Sigmoid colon (tissue), 7 donors: Measurements from ENCODE around the gene OXT. TPM values are rescaled to one million over a fixed set of nuclear protein-coding genes. Genes with fewer than 3 reads are reported as not detected.

Experiments
- DNase-seq: peaks from one replicate; pipeline ENCODE4 v3.0.0-alpha.2; 2019
- H3K27ac ChIP-seq, 4 donors: fragments of 200-600 bp; sonication (generic); one replicate each; pipeline ENCODE4 v1.5.1; 2016 to 2019; ENCODE audit warnings: mild to moderate bottlenecking in 1 of 4
- H3K27me3 ChIP-seq, 3 donors: fragments of 200-600 bp; sonication (generic); one replicate each; pipeline ENCODE4 v1.5.1; 2019; ENCODE audit warnings: mild to moderate bottlenecking in 1 of 3
- H3K36me3 ChIP-seq, 4 donors: fragments of 200-600 bp; sonication (generic); one replicate each; pipeline ENCODE4 v1.5.1; 2016 to 2019
- H3K4me1 ChIP-seq, 4 donors: fragments of 200-600 bp; sonication (generic); one replicate each; pipeline ENCODE4 v1.5.1; 2017 to 2019
- H3K4me3 ChIP-seq, 4 donors: fragments of 200-600 bp; sonication (generic); one replicate each; pipeline ENCODE4 v1.5.1; 2017 to 2019; ENCODE audit warnings: mild to moderate bottlenecking in 2 of 4, moderate library complexity in 1 of 4
- H3K9me3 ChIP-seq, 4 donors: fragments of 200-600 bp in 3 of 4; sonication (generic) in 3 of 4; one replicate each; pipeline versions ENCODE4 v1.5.1 to v1.6.1; 2013 to 2019
- CTCF ChIP-seq, 4 experiments: fragments of 450-650 bp in 3 of 4; fragments of 200-600 bp in 1 of 4; IDR thresholded peaks; one replicate each; pipeline ENCODE4 v1.5.1; 2016 to 2019; ENCODE audit warnings: antibody characterized with exemption in 4 of 4, mild to moderate bottlenecking in 3 of 4, moderate library complexity in 2 of 4
- EP300 ChIP-seq, 4 donors: sonication (generic); formaldehyde crosslinking; IDR thresholded peaks; one replicate each; pipeline ENCODE4 v1.6.1; 2017; ENCODE audit warnings: antibody characterized with exemption in 4 of 4
- POLR2A ChIP-seq, 2 donors: fragments of 450-650 bp; IDR thresholded peaks; one replicate each; pipeline ENCODE4 v1.6.1; 2016; ENCODE audit warnings: antibody characterized with exemption in 2 of 2, mild to moderate bottlenecking in 2 of 2, moderate library complexity in 2 of 2
- POLR2AphosphoS5 ChIP-seq, 4 donors: sonication (generic); formaldehyde crosslinking; IDR thresholded peaks; one replicate each; pipeline ENCODE4 v1.6.1; 2017; ENCODE audit warnings: antibody characterized with exemption in 4 of 4
- WGBS, 2 donors: extraction: QIAGEN DNeasy Blood & Tissue Kit; methylation state at CpG; one replicate each; pipeline ENCODE4 v1.1.7; 2013; 5-methylcytosine and 5-hydroxymethylcytosine counted together
- intact Hi-C: fragments of 100-400 bp; cut with DNase I; formaldehyde crosslinking; loops from one replicate; pipeline ENCODE4 v1.15.1; 2023
- polyA plus RNA-seq, 3 donors: library from polyadenylated mRNA; stranded (reverse); fragments of 200-250 nt; gene quantifications; one replicate each; pipeline ENCODE4 v1.2.3, GENCODE V29; 2013
- total RNA-seq, 4 donors: library from RNA; depleted of rRNA; stranded (reverse); fragments of >200 nt; gene quantifications; one replicate each; pipeline ENCODE4 v1.1.0, GENCODE V29; 2016
- donor health status: healthy with polysubstance abuse.
- donor health status: Bipolar disorder and iron deficiency.
- donor health status: healthy.

OXT gene
- total and polyA plus RNA-seq, 7 donors = 0.29 TPM; not detected in 6

- Histone ChIP-seq H3K9me3 (no peaks in the 10 kb centered on the region), H3K27me3 (no peaks in the 10 kb centered on the region), H3K36me3 (peaks cover 17 to 82% (median 37%) of the 10 kb centered on the region in 4 donors), H3K4me1 (no peaks in the 10 kb centered on the region), H3K4me3 (no peak overlapping the region), H3K27ac (no peak overlapping the region)
- TF ChIP-seq CTCF (IDR thresholded peaks at IDR 0.05) (no peak), POLR2A (IDR thresholded peaks at IDR 0.05) (no peak), EP300 (IDR thresholded peaks at IDR 0.05) (no peak), POLR2AphosphoS5 (IDR thresholded peaks at IDR 0.05) (no peak)
- intact Hi-C loops = no loop called here
- peak; percentile 9 for DNase-seq
- WGBS, 2 donors = 91 to 92% methylated on average over 3 of the region's 3 CpGs
These were observed 39.8 kb upstream of the OXT start for GRCh38 chr20:3031524-3032147.

- no peak for DNase-seq
- Histone ChIP-seq H3K36me3 (peaks cover 14 to 82% (median 38%) of the 10 kb centered on the region in 4 donors), H3K4me1 (no peaks in the 10 kb centered on the region), H3K9me3 (no peaks in the 10 kb centered on the region), H3K27ac (no peak overlapping the region), H3K4me3 (no peak overlapping the region), H3K27me3 (no peaks in the 10 kb centered on the region)
- TF ChIP-seq EP300 (IDR thresholded peaks at IDR 0.05) (no peak), CTCF (IDR thresholded peaks at IDR 0.05) (no peak), POLR2AphosphoS5 (IDR thresholded peaks at IDR 0.05) (no peak), POLR2A (IDR thresholded peaks at IDR 0.05) (no peak)
- intact Hi-C loops = no loop called here
- WGBS, 2 donors = 96 to 97% methylated on average over 8 of the region's 8 CpGs
These were observed 38.8 kb upstream of the OXT start for GRCh38 chr20:3032624-3033023.

- H3K4me3 ChIP-seq = no peak overlapping the region
These were observed 33.8 kb upstream of the OXT start for GRCh38 chr20:3037654-3038053.

GRCh38 chr20:3038454-3038853, 33.0 kb upstream of the OXT start:
- intact Hi-C loops = no loop called here
- no peaks in the 10 kb centered on the region for H3K27me3 ChIP-seq
- no peak overlapping the region for H3K4me3 ChIP-seq
- H3K36me3 ChIP-seq = peaks cover 14 to 64% (median 40%) of the 10 kb centered on the region in 4 donors
- H3K27ac ChIP-seq = no peak overlapping the region
- peak; percentile 22 for DNase-seq
- TF ChIP-seq EP300 (IDR thresholded peaks at IDR 0.05) = no peak
- TF ChIP-seq POLR2AphosphoS5 (IDR thresholded peaks at IDR 0.05) = no peak
- TF ChIP-seq CTCF (IDR thresholded peaks at IDR 0.05) = no peak
- no peak for TF ChIP-seq POLR2A (IDR thresholded peaks at IDR 0.05)
- H3K4me1 ChIP-seq = no peaks in the 10 kb centered on the region
- 86 to 88% methylated on average over 5 of the region's 5 CpGs for WGBS, 2 donors
- no peaks in the 10 kb centered on the region for H3K9me3 ChIP-seq

More at GRCh38 chr20:3037654-3038053, 33.8 kb upstream of the OXT start:
- Histone ChIP-seq H3K4me1 (no peaks in the 10 kb centered on the region), H3K27me3 (no peaks in the 10 kb centered on the region), H3K36me3 (peaks cover 14 to 70% (median 40%) of the 10 kb centered on the region in 4 donors), H3K9me3 (no peaks in the 10 kb centered on the region), H3K27ac (no peak overlapping the region)
- WGBS, 2 donors = 90 to 91% methylated on average over 3 of the region's 3 CpGs
- intact Hi-C loops = no loop called here
- peak; percentile 32 for DNase-seq
- no peak for TF ChIP-seq POLR2AphosphoS5 (IDR thresholded peaks at IDR 0.05)
- TF ChIP-seq EP300 (IDR thresholded peaks at IDR 0.05) = no peak

GRCh38 chr20:3039426-3039825, 32.0 kb upstream of the OXT start:
- H3K27me3 ChIP-seq = no peaks in the 10 kb centered on the region
- TF ChIP-seq POLR2A (IDR thresholded peaks at IDR 0.05) = no peak
- TF ChIP-seq EP300 (IDR thresholded peaks at IDR 0.05) = no peak
- no peaks in the 10 kb centered on the region for H3K4me1 ChIP-seq
- H3K4me3 ChIP-seq = no peak overlapping the region
- H3K36me3 ChIP-seq = peaks cover 14 to 61% (median 38%) of the 10 kb centered on the region in 4 donors
- no peak overlapping the region for H3K27ac ChIP-seq
- intact Hi-C loops = no loop called here
- no peaks in the 10 kb centered on the region for H3K9me3 ChIP-seq
- DNase-seq = no peak
- 79 to 80% methylated on average over 4 of the region's 4 CpGs for WGBS, 2 donors

GRCh38 chr20:3040086-3040485, 31.3 kb upstream of the OXT start:
- 94% methylated on average over 8 of the region's 8 CpGs for WGBS, 2 donors
- peaks cover 0 to 3% (median 2%) of the 10 kb centered on the region in 4 donors for H3K4me1 ChIP-seq
- TF ChIP-seq CTCF (IDR thresholded peaks at IDR 0.05) (no peak), POLR2AphosphoS5 (IDR thresholded peaks at IDR 0.05) (no peak), POLR2A (IDR thresholded peaks at IDR 0.05) (no peak), EP300 (IDR thresholded peaks at IDR 0.05) (no peak)
- H3K9me3 ChIP-seq = no peaks in the 10 kb centered on the region
- peak; percentile 41 for DNase-seq
- H3K27ac ChIP-seq = no peak overlapping the region
- peaks cover 14 to 54% (median 35%) of the 10 kb centered on the region in 4 donors for H3K36me3 ChIP-seq
- H3K4me3 ChIP-seq = no peak overlapping the region
- H3K27me3 ChIP-seq = no peaks in the 10 kb centered on the region
- intact Hi-C loops = no loop called here
